ENCODE data around the gene SPRN.

SPRN gene

GRCh38 chr10:133458021-133458709, 33.7 kb upstream of the SPRN start:
- Histone ChIP-seq H3K27me3 (ENCODE audit: insufficient read depth, low read depth, severe bottlenecking) (no peaks in the 10 kb centered on the region), H3K4me3 (ENCODE audit: low read depth, low read length) (no peak overlapping the region), H3K9me3 (ENCODE audit: severe bottlenecking) (no peaks in the 10 kb centered on the region), H3K36me3 (no peaks in the 10 kb centered on the region), H3K27ac (no peak overlapping the region)
- TF ChIP-seq CTCF (IDR thresholded peaks at IDR 0.05; ENCODE audit: low read depth, low read length) = no peak
- DNase-seq = no peak

- Histone ChIP-seq H3K27me3 (ENCODE audit: insufficient read depth, low read depth, severe bottlenecking) (no peaks in the 10 kb centered on the region), H3K27ac (no peak overlapping the region), H3K36me3 (no peaks in the 10 kb centered on the region), H3K9me3 (ENCODE audit: severe bottlenecking) (no peaks in the 10 kb centered on the region), H3K4me3 (ENCODE audit: low read depth, low read length) (no peak overlapping the region)
- no peak for TF ChIP-seq CTCF (IDR thresholded peaks at IDR 0.05; ENCODE audit: low read depth, low read length)
- no peak for DNase-seq
These were observed 32.8 kb upstream of the SPRN start for GRCh38 chr10:133457100-133457841.

GRCh38 chr10:133456041-133456951, 31.9 kb upstream of the SPRN start:
- Histone ChIP-seq H3K9me3 (ENCODE audit: severe bottlenecking) (no peaks in the 10 kb centered on the region), H3K27me3 (ENCODE audit: insufficient read depth, low read depth, severe bottlenecking) (no peaks in the 10 kb centered on the region), H3K27ac (no peak overlapping the region), H3K4me3 (ENCODE audit: low read depth, low read length) (no peak overlapping the region), H3K36me3 (no peaks in the 10 kb centered on the region)
- DNase-seq = no peak
- TF ChIP-seq CTCF (IDR thresholded peaks at IDR 0.05; ENCODE audit: low read depth, low read length) = no peak

- no peaks in the 10 kb centered on the region for H3K27me3 ChIP-seq (ENCODE audit: insufficient read depth, low read depth, severe bottlenecking)
- no peaks in the 10 kb centered on the region for H3K9me3 ChIP-seq (ENCODE audit: severe bottlenecking)
- H3K36me3 ChIP-seq = no peaks in the 10 kb centered on the region
- DNase-seq = no peak
- H3K4me3 ChIP-seq (ENCODE audit: low read depth, low read length) = no peak overlapping the region
- no peak for TF ChIP-seq CTCF (IDR thresholded peaks at IDR 0.05; ENCODE audit: low read depth, low read length)
- no peak overlapping the region for H3K27ac ChIP-seq
These were observed 31.2 kb upstream of the SPRN start for GRCh38 chr10:133455611-133456031.

- Histone ChIP-seq H3K9me3 (ENCODE audit: severe bottlenecking) (no peaks in the 10 kb centered on the region), H3K27ac (no peak overlapping the region), H3K4me3 (ENCODE audit: low read depth, low read length) (no peak overlapping the region), H3K27me3 (ENCODE audit: insufficient read depth, low read depth, severe bottlenecking) (no peaks in the 10 kb centered on the region), H3K36me3 (no peaks in the 10 kb centered on the region)
- no peak for DNase-seq
- TF ChIP-seq CTCF (IDR thresholded peaks at IDR 0.05; ENCODE audit: low read depth, low read length) = no peak
These were observed 30.8 kb upstream of the SPRN start for GRCh38 chr10:133455196-133455595.
